ENCODE results near the gene DPY19L3.
"Not testable (repeated sequence)": the region's sequence is repeated elsewhere in the genome, so short reads cannot be mapped to it uniquely, and the experiment has no call there.

Gene DPY19L3, protein sequence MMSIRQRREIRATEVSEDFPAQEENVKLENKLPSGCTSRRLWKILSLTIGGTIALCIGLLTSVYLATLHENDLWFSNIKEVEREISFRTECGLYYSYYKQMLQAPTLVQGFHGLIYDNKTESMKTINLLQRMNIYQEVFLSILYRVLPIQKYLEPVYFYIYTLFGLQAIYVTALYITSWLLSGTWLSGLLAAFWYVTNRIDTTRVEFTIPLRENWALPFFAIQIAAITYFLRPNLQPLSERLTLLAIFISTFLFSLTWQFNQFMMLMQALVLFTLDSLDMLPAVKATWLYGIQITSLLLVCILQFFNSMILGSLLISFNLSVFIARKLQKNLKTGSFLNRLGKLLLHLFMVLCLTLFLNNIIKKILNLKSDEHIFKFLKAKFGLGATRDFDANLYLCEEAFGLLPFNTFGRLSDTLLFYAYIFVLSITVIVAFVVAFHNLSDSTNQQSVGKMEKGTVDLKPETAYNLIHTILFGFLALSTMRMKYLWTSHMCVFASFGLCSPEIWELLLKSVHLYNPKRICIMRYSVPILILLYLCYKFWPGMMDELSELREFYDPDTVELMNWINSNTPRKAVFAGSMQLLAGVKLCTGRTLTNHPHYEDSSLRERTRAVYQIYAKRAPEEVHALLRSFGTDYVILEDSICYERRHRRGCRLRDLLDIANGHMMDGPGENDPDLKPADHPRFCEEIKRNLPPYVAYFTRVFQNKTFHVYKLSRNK

DNA sequence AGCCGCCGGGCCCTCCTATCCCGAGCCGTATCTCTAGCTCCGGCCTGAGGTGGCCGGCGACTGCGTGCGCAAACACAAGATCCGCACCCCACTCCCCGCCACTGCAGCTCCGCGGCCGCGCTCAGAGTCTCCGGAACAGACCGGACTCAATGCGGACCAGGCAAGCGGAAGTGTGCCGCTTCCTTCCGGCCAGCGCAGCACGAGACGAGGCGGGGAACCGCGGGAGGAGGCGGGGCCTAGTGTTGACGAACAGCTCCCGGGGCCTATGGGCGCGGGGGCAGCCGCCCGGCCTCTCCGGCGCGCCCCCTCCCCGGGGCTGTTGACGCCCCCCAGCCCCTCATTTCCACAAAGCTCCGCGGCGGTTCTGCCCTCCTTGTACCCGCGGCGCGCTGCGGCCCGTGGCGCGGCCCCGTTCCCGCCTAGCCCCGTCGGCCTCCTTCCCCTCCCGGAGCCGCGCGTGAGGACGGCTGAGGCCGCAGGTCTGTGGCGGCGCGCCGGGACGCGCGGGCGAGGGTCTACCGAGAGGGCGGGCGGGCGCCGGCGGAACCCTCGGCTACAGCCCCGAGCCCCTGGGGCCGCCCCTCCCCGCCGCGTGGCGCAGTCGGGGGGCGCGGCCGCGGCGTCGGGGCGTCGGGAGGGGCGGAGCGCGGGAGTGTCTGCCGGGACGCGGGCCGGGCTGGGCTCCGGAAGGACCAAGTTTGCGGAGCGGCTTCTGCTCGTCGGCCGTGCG lies at the start of gene DPY19L3:
TSS of gene DPY19L3 (plus strand) at position 340 of the 730 bp plus-strand sequence. CDS start 2,484 bp downstream, outside the sequence.
- peak; percentile 77 for DNase-seq

DNA sequence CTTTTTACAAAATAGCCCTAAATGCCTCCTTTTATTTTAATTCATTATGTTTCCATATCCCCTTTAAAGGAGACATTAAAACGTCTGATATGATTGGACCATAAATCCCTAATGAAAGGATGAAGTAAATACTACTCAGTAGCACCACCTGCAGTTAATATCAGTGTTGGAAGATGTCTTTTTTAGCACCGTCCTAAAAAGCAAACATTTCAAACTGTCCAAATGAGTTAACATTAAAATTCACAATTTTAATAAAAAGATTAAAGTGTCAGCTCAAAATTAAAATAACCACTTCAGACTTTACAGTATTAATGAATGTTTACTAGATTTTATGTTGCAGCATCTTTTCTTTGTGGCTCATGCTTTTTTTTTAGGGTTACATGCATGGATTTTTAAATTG lies 47.9 kb upstream of the DPY19L3 start:
- no peak for DNase-seq

- peak; percentile 68 for DNase-seq
These were observed 47.2 kb upstream of the DPY19L3 start for GRCh38 chr19:32358321-32358720.

- DNase-seq, result no peak
These were observed 46.0 kb upstream of the DPY19L3 start for GRCh38 chr19:32359581-32359980.

- no peak for DNase-seq
These were observed 43.8 kb upstream of the DPY19L3 start for GRCh38 chr19:32361574-32362317.

GRCh38 chr19:32362318-32362691 lies 43.3 kb upstream of the DPY19L3 start:
- no peak for DNase-seq

- DNase-seq, result no peak
These were observed 42.4 kb upstream of the DPY19L3 start for GRCh38 chr19:32363175-32363574.

DNA sequence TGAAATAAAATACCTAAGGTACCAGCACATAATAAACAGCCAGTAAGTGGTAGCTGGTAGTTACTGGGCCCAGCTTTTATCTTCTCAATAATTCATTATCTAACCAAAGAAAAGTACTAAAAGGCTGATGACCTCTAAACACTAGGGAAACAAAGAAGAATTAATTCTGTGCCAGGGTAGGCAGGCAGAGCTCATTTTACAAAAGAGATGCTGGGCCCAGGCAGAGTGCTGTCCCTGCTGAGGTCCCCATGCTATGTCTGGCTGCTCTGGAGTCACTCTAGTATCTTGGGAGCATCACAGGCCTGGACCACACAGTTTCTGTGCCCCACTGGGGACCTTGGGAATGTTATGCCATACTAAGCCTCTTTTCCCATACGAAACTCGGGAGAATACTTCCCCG lies 41.9 kb upstream of the DPY19L3 start:
- DNase-seq, result no peak

GRCh38 chr19:32364040-32364439 lies 41.5 kb upstream of the DPY19L3 start:
- no peak for DNase-seq

DNA sequence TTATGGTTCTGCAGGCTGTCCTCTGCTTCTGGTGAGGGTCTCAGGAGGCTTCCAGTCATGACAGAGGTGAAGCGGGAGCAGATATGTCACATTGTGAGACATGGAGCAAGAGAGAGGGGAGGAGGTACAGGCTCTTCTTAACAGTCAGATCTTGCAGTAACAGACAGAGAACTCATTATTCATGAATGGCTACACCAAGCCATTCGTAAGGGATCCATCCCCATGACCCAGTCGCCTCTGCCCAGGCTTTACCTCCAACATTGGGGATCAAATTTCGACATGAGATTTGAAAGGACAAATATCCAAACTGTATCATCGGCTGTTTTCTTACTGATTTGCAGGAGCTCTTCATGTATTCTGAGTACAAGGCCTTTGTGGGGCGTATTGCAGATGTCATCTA lies 38.5 kb upstream of the DPY19L3 start:
- no peak for DNase-seq

DNA sequence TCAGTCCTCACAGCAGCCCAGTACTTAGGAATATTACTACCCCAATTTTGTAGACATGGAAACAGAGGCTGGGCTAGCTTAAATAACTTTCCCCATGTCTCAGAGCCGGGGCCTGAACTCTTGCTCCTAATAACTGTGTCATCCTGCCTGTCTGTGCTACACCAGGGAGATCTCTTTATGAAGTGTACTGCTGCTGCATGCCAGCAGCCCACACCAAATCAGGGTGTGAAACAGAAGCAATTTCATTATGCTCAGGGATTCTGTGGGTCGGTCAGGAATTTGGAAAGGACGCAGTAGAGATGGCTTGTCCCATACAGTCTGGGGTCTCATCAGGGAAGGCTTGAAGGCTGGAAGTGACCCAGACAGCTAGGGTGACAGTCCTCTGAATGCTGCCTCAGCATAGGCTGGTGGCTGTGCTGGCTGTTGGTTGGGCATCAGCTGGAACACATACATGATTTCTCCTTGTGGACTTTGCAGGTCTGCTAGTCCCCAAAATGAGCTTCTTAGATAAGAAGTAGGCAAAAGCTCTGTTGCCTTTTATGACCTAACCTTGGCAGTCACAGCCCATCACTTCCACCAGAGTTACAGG lies 37.5 kb upstream of the DPY19L3 start:
- no peak for DNase-seq

GRCh38 chr19:32368787-32369186 lies 36.8 kb upstream of the DPY19L3 start:
- no peak for DNase-seq

- no peak for DNase-seq
These were observed 32.6 kb upstream of the DPY19L3 start for GRCh38 chr19:32372726-32373517.

DNA sequence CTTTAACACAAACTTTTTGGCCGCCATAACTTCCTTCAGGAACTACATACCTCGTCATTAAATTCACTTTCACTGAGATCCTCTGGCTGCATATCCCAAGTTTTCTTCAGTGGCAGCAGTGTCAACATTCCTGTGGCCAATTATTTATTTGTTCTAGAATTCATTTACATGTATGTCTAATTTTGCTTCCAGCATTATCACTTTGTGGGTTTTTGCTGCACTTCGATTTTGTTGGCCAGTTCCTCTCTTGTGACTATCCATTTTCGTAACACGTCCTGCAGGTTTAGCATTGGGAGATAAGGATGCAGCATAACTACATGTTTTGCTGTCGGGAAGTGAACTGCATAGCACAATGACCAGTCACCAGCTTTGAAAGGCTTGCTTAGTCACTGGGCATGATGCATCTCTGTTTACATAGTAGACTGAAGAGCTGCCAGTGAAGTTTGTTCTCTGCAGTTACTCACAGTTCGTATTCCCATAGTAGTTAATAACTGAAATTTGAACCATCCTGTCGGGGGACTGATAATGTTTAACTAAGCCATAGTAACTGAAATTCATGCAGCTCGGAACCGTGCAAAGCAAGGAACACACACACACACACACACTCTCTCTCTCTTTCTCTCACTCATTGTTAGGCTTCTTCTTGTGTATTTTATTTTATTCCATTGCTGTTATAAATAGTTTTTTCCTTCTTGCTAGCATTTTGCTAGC lies 31.8 kb upstream of the DPY19L3 start:
- peak; percentile 99 for DNase-seq

DNA sequence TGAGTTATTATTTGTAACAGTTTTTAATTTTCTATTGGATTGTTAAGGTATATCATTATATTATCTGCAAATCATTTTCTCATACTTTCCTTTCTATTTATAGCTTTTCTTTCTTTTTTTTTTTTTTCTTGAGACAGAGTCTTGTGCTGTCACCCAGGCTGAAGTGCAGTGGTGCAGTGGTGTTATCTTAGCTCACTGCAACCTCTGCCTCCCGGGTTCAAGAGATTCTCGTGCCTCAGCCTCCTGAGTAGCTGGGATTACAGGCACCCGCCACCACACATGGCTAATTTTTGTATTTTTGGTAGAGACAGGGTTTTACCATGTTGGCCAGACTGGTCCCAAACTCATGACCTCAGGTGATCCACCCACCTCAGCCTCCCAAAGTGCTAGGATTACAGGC lies 31.2 kb upstream of the DPY19L3 start:
- DNase-seq, result not testable (repeated sequence)

- not testable (repeated sequence) for DNase-seq
These were observed 28.5 kb upstream of the DPY19L3 start for GRCh38 chr19:32377088-32377487.

DNA sequence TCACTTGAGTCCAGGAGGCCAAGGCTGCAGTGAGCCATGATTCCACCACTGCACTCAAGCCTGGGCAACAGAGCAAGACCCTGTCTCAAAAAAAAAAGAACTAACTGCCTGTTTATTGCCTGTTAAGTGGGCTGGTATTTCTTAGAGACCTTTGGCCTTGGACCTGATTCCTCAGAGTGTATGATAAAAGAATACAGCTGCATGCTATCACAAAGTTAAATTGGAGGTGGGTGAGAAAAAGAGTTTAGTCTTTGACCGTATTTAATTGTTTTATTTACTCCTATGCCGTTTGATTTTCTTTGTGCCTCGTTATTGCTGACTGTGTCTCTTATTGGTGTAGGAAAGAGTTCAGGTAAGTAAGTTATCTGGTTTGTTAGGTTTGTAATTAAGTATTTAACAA lies 25.3 kb upstream of the DPY19L3 start:
- no peak for DNase-seq

- no peak for DNase-seq
These were observed 17.7 kb upstream of the DPY19L3 start for GRCh38 chr19:32387701-32388392.

- no peak for DNase-seq
These were observed 17.1 kb upstream of the DPY19L3 start for GRCh38 chr19:32388393-32388855.

DNA sequence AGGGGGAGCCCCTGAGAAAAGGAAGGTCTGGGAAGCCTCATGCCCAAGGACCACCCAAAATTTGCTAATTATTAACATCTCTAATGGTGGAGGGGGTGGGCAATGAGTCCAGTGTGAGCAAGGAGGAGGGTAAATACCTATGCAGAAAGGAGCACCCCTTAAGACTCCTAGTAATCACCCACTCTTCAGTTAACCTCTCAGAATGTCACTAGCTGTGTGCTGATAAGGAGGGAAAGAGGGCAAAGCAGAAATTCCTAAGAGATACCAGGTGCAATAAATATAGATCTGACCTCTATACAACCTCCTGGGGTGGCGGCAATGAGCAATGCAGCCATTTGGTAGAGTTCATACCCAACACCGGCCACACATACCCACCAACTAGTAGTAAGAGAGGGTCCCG lies 12.7 kb upstream of the DPY19L3 start:
- DNase-seq, result no peak

All from kidney glomerular epithelial cell (primary cell).